Parathyroid adenoma (tissue), 2 donors: ENCODE measurements around the gene ZNHIT2.

ENCODE experiments used
- H2AFZ ChIP-seq: fragments of 300-600 bp; sonication (generic); one replicate; pipeline ENCODE4 v1.7.0; 2017; ENCODE audit warnings: antibody characterized with exemption, mild to moderate bottlenecking
- H3K27ac ChIP-seq: fragments of 300-600 bp; sonication (generic); one replicate; pipeline ENCODE4 v1.7.0; 2017
- H3K27me3 ChIP-seq: fragments of 300-600 bp; sonication (generic); one replicate; pipeline ENCODE4 v1.7.0; 2017; ENCODE audit warnings: low read length; ENCODE audit not compliant: control insufficient read depth, insufficient read depth
- H3K36me3 ChIP-seq: fragments of 300-600 bp; sonication (generic); one replicate; pipeline ENCODE4 v1.7.0; 2017; ENCODE audit warnings: low read length; ENCODE audit not compliant: control insufficient read depth, insufficient read depth
- H3K4me1 ChIP-seq: fragments of 300-600 bp; sonication (generic); one replicate; pipeline ENCODE4 v1.7.0; 2017; ENCODE audit warnings: control low read depth
- H3K4me2 ChIP-seq: fragments of 300-600 bp; sonication (generic); one replicate; pipeline ENCODE4 v1.7.0; 2017; ENCODE audit warnings: low read length
- H3K4me3 ChIP-seq: fragments of 300-600 bp; sonication (generic); one replicate; pipeline ENCODE4 v1.7.0; 2017; ENCODE audit warnings: low read depth, low read length
- H3K79me2 ChIP-seq: fragments of 300-600 bp; sonication (generic); one replicate; pipeline ENCODE4 v1.7.0; 2017; ENCODE audit warnings: control low read depth
- H3K9ac ChIP-seq: fragments of 300-600 bp; sonication (generic); one replicate; pipeline ENCODE4 v1.7.0; 2017; ENCODE audit warnings: mild to moderate bottlenecking
- H3K9me3 ChIP-seq: fragments of 300-600 bp; sonication (generic); one replicate; pipeline ENCODE4 v1.7.0; 2017; ENCODE audit warnings: low read length; ENCODE audit not compliant: control insufficient read depth
- TF ChIP-seq, protein P1 (sequence below): fragments of 300-600 bp; sonication (generic); IDR thresholded peaks from one replicate; pipeline ENCODE4 v1.7.0; 2017; ENCODE audit warnings: antibody characterized with exemption, mild to moderate bottlenecking
- donor health status: primary hyperparathyroidism.

ZNHIT2 gene

GRCh38 chr11:65089621-65090020 is 27.9 kb downstream of the ZNHIT2 start:
- no peak overlapping the region for H3K4me2 ChIP-seq
- no peak overlapping the region for H3K27ac ChIP-seq
- TF ChIP-seq, protein P1, sequence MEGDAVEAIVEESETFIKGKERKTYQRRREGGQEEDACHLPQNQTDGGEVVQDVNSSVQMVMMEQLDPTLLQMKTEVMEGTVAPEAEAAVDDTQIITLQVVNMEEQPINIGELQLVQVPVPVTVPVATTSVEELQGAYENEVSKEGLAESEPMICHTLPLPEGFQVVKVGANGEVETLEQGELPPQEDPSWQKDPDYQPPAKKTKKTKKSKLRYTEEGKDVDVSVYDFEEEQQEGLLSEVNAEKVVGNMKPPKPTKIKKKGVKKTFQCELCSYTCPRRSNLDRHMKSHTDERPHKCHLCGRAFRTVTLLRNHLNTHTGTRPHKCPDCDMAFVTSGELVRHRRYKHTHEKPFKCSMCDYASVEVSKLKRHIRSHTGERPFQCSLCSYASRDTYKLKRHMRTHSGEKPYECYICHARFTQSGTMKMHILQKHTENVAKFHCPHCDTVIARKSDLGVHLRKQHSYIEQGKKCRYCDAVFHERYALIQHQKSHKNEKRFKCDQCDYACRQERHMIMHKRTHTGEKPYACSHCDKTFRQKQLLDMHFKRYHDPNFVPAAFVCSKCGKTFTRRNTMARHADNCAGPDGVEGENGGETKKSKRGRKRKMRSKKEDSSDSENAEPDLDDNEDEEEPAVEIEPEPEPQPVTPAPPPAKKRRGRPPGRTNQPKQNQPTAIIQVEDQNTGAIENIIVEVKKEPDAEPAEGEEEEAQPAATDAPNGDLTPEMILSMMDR, result no peak
- H3K4me1 ChIP-seq, result peaks cover 4% of the 10 kb centered on the region
- no peaks in the 10 kb centered on the region for H3K9me3 ChIP-seq
- no peaks in the 10 kb centered on the region for H3K27me3 ChIP-seq
- no peak overlapping the region for H3K4me3 ChIP-seq
- H3K9ac ChIP-seq, result no peak overlapping the region
- no peak overlapping the region for H2AFZ ChIP-seq
- H3K79me2 ChIP-seq, result no peaks in the 10 kb centered on the region
- no peaks in the 10 kb centered on the region for H3K36me3 ChIP-seq

DNA sequence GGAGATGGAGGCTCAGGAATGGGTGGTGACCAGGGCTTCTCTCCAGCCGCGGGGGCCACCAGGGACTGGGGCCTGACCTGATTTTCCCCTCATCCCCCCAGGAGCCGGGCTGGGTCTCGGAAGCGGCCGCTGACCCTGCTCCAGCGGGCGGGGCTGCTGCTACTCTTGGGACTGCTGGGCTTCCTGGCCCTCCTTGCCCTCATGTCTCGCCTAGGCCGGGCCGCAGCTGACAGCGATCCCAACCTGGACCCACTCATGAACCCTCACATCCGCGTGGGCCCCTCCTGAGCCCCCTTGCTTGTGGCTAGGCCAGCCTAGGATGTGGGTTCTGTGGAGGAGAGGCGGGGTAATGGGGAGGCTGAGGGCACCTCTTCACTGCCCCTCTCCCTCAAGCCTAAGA is 29.7 kb downstream of the ZNHIT2 start:
- no peaks in the 10 kb centered on the region for H3K79me2 ChIP-seq
- no peaks in the 10 kb centered on the region for H3K36me3 ChIP-seq
- no peak overlapping the region for H3K4me3 ChIP-seq
- H3K4me1 ChIP-seq, result peaks cover 4% of the 10 kb centered on the region
- H2AFZ ChIP-seq, result no peak overlapping the region
- H3K27ac ChIP-seq, result no peak overlapping the region
- H3K4me2 ChIP-seq, result no peak overlapping the region
- H3K9ac ChIP-seq, result no peak overlapping the region
- no peaks in the 10 kb centered on the region for H3K27me3 ChIP-seq
- TF ChIP-seq, protein P1, result no peak
- H3K9me3 ChIP-seq, result no peaks in the 10 kb centered on the region

DNA sequence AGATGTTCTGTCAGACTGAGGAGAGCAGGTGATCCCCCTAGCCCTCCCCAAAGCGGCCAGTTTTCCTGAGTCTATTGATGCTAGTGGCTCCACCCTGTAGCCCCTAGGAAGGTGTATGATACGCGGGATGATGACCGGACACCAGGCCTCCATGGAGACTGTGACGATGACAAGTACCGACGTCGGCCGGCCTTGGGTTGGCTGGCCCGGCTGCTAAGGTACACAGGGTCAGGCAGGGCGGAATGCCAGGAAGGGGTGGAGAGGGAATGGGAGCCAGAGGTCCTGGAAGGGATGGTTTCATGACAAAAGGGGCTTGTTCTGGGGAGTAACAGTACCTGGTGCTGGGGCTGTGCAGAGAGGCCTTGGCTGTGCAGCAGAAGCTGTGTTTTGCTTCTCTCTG is 30.3 kb downstream of the ZNHIT2 start:
- Histone ChIP-seq H3K4me3 (no peak overlapping the region), H3K36me3 (no peaks in the 10 kb centered on the region), H3K9me3 (no peaks in the 10 kb centered on the region), H3K79me2 (no peaks in the 10 kb centered on the region), H3K9ac (no peak overlapping the region), H3K27me3 (no peaks in the 10 kb centered on the region), H3K4me2 (no peak overlapping the region), H3K27ac (no peak overlapping the region), H3K4me1 (peaks cover 4% of the 10 kb centered on the region), H2AFZ (no peak overlapping the region)
- TF ChIP-seq, protein P1, result no peak

- no peaks in the 10 kb centered on the region for H3K36me3 ChIP-seq
- H3K9ac ChIP-seq, result no peak overlapping the region
- no peaks in the 10 kb centered on the region for H3K27me3 ChIP-seq
- TF ChIP-seq, protein P1, result no peak
- no peak overlapping the region for H3K4me2 ChIP-seq
- no peak overlapping the region for H2AFZ ChIP-seq
- H3K4me1 ChIP-seq, result peaks cover 4% of the 10 kb centered on the region
- H3K4me3 ChIP-seq, result no peak overlapping the region
- H3K79me2 ChIP-seq, result no peaks in the 10 kb centered on the region
- H3K9me3 ChIP-seq, result no peaks in the 10 kb centered on the region
- H3K27ac ChIP-seq, result no peak overlapping the region
These were observed 30.7 kb downstream of the ZNHIT2 start for GRCh38 chr11:65086809-65087208.

DNA sequence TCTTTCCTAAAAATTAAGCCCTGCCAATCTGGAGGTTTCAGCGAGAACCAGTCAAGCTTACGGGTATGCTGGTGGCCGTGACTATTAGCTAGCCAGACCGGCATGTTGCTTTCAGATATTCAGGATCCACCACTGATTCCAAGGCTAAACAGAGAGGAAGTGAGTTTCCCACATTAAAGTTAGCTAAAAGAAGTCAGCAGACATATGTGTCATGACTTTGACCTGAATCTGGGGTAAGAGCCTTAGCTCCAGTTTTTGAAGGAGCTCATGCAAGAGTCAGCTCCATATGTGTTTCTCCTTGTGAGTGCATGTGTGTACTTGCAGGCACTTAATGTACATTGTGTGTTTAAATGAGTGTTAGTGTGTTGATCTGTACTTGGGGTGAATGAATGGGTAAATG is 32.1 kb downstream of the ZNHIT2 start:
- H3K4me3 ChIP-seq, result no peak overlapping the region
- H3K79me2 ChIP-seq, result no peaks in the 10 kb centered on the region
- no peaks in the 10 kb centered on the region for H3K27me3 ChIP-seq
- H3K4me2 ChIP-seq, result no peak overlapping the region
- H2AFZ ChIP-seq, result no peak overlapping the region
- TF ChIP-seq, protein P1, result no peak
- H3K4me1 ChIP-seq, result peaks cover 4% of the 10 kb centered on the region
- no peak overlapping the region for H3K27ac ChIP-seq
- no peaks in the 10 kb centered on the region for H3K36me3 ChIP-seq
- H3K9me3 ChIP-seq, result no peaks in the 10 kb centered on the region
- no peak overlapping the region for H3K9ac ChIP-seq
